HG02884 (cell line): ENCODE measurements around the gene ERC2.

Experiments used
- ATAC-seq: cut with Tn5 transposase; IDR thresholded peaks from one replicate; pipeline ENCODE4 v1.9.1; 2021; ENCODE audit warnings: mild to moderate bottlenecking, moderate library complexity; ENCODE audit not compliant: unreplicated experiment

Gene ERC2

DNA sequence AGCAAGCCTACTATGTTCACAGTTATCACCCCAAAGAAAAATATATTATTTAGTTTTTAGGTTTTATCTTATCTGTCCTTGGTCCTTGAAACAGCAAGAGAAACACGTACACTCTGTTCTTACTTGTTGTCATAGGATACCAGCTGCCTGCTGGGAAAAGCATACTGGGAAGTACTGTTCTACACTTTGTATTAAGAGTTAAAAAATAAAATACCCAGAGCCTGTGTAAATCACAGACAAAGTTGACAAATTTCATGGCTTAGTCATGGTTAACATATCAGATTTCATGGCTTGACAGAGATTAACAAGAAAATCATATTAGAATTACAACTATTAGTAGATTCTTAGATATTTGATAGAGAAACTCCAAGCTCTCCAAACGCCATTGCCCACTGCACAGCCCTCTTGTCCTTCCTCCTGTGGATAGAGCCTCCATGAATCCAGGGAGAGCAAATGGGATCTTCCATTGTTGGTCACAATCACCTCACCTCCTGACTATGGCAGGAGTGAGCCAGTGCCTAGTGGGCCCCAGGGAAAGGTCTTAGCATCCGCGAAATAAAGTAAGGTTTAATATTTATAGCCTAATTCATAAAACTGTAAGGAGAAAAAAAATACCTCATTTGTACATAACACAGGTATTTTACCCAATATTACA, 853.1 kb downstream of the ERC2 start:
- no peak for ATAC-seq

DNA sequence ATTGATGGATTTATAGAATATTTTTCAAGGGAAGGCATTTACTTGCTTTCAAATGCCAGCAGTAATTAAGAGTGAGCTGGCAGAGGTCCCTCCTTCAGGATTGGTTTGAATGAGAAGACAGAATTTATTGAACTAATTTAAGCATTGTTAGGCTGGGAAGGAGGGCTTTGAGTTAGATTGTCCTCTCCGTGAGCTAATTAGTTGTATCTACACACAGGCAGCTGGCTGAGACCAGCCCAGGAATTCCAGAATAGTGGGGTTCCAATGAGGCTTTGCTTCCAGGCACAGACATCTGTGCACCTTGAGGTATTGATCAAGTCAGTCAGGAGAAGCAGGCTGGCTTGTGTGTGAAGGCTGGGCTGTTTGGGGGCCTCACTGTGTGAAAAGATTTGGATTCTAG, 857.1 kb downstream of the ERC2 start:
- no peak for ATAC-seq

DNA sequence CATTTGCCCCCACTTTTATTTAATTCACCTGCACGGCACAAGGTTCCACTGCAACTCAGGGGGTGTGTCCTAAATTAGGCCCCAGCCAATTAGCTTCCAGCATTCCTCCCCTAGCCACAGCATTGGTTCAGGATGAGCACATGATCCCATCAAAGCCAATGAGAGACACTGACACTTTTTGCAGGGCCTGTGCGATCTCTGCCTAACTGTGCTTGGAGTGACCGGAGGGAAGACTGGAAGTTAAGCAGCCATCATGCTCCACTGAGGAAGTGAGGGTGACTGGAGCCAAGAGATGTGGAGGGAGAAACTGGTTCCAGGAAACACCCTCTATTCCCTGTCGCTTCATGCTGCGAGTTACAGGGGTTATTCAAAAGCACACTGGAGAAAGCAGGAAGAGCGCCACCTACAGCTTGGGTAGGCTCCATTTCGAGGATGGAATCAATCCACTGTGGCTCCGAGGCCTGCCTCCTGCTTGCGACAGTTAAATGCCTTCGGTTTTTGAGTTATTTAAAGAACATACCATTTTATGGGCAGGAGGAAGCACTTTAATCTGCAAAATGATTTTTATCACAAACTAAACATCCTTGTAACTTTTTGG, 858.9 kb downstream of the ERC2 start:
- no peak for ATAC-seq

DNA sequence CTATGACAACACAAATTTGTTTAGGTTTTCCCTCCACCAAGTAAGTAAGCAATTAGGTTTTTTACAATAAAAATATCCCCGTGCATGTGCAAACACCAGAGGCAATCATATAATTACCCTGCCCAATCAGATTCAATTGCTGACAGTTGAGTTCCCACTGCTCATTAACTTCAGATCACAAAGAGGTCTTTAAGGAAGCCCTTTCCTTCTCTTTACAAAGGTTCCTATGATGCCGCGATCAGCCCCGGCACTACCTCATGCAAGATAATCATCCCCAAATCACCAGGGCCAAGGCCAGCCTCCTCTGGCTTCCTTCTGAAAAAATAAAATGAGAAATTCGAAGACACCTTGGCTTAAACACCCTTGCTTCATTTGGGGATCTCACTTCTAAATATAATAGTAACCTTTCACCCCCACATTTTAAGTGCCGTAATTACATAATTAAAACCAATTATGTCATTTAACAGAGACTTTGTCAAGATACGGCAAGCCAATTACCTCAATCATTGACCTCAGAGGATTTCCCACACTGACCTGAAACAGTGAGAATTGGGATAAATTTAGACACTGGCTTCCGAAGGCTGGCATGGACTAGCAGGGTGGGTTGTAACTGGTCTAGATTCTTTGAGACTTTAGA, 859.8 kb downstream of the ERC2 start:
- ATAC-seq: no peak

DNA sequence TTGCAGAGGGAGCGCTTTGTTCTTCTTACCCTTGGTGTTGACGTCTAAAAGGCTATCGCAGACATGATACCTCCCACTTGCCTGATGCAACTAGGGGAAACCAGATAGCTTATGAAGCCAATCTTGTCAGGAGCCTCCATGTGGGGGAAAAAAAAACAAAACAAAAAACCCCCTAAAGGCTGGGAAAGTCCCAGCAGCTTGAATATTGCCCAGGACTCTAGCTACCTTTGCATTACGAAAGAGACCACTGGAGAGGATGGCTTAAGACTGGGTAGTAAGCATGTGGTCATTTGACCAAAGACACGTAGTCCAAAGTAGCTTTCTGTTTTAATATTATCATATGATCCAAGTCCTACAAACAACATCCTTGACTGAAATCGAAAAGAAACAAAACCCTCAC, 860.4 kb downstream of the ERC2 start:
- peak; percentile 85 for ATAC-seq

DNA sequence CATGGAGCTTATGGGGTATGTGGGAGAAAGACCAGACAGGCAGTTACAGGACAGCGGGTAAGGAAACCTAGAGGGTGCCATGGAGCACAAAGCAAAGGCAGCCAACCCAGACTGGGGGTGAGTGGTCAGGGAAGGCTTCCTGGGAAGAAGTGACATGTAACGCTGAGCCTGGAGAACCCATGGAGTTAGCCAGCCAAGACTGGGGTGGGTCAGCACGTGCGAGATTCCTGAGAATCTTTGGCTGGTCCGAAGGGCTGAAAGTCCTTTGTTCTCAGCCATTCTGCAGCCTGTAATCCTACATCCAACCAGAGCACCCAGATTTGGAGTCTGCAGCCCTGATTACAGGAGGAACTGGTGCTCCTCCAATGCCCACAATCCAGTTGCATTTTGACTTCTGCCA, 861.1 kb downstream of the ERC2 start:
- ATAC-seq: no peak

DNA sequence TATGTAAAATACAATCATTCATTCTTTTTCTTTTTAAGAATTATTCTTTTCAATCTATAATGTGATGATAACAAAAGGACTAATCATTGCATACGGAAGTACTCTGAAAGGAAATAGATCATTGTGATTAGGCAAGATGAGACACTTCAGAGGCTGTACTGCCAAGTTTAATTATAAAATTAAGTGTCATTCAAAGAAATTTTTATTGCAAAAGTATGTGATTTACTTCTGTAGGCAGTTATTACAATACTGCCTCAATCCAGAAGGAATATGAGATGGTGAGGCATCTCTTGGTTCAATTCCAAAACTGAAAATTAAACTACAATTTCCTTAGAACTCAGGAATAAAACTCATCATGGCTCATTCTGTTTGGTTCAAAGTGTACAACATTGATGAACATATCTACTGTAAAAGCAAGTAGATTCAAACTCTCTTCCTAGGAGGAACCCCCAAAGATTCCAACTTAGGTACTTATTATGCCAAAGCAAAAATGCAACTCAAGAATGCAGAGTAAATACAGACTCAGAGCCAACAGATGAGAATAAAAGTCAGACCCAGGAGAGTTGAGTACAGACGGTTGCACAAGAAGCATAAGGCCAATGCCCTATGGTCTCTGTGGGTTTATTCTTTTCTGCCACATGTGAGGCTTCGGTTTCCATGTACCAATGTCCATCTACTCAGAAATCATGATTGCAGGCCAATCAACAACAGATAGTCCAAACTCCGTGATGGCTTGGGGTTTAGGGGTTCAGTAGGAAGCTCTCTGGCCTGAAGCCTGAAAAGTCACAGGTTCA, 862.6 kb downstream of the ERC2 start:
- no peak for ATAC-seq

DNA sequence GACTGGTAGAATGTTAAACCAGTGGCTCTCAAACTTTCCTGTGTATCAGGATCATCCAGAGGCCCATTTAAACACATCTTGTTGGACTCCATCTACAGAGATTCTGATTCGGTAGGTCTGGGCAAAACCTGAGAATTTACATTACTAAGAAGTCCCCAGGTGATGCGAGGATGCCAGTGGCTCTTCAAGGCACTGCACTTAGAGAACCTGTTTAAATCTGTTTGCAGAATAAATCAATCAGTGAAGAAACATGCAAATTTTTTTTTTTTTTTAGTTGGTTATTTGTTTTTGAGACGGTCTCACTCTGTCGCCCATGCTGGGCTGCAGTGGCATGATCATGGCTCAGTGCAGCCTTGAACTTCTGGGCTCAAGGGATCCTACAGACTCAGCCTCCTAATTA, 863.4 kb downstream of the ERC2 start:
- ATAC-seq: no peak

DNA sequence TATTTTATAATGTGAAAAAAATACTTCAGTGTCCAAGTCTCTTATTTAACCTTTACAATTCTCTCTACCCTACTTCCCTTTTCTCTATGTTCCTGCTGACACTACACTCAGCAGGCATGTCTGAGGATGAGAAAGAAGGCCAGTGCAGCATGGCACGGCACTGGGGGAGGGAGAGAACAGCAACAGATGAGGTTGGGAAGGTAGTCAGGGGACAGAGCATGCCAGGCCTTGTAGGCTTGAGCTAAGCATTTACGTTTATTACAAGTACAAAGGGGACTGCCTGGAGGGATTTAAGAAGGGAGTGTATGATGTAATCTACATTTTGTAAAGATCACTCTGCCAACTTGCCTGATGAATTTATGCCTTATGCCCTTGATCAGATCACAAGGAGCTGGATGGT, 863.9 kb downstream of the ERC2 start:
- ATAC-seq: no peak

DNA sequence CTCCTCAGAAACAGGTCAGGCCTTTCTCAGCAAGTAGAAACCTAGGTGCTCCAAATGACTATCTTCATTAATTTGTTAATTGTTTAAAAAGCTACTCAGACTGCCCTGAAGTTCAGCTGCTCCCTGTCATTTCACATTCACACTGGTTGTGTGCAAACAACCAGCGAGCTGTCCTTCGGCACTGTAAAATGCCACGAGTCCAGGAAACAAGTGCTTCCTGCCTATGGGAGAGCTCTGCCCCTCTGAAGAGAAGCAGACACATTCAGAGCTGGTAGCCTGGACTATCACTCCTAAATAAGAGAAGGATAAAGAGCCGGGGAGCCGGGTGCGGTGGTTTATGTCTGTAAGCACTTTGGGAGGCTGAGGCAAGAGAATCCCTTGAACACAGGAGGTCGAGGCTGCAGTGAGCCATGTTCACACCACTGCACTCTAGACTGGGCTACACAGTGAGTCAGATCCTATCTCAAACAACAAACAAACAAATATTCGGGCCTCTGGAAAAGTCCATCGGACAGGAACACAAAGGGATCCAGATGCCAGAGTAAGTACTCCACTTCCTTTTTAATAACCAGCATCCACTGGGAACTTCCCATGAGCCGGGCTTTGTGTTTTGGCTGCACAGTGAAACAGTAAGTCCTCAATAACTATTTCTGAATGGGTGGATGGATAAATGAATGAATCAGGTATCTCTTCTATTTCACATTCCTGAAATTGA, 866.7 kb downstream of the ERC2 start:
- ATAC-seq: no peak

DNA sequence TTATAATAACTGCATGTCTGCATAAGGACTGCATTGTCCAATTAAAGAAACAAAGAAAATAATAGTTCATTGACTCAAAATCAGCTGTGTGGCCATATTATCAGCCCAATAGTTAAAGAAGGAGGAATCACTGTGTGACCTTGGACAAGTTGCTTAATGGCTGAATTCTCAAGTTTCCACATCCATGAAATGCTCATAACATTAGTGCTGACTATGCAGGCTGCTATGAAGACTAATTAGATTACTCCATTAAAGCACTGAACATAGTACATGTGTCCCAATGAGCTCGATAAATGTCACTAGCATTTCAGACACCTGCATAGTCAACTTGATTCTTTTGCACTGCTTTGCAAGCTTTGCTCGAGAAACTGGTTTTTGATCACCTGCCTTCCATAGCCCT, 870.0 kb downstream of the ERC2 start:
- no peak for ATAC-seq

DNA sequence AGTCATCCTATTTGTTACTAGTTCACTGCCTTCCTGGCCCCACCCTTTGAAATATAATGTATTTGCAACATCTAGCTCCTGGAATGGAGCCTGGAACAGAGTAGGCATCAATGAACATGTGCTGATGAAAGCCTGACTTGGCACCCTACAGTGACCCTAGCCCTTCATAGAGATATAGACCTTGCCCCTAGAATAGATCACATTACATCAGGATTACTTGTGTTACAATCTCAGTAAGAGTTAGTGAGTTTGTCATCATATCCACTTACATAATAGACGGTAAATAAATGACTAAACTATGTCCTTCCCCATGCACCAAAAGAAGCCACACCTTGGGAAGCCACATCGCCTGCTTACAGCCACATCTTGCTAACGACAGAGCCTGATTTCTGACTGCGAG, 870.6 kb downstream of the ERC2 start:
- ATAC-seq: no peak

DNA sequence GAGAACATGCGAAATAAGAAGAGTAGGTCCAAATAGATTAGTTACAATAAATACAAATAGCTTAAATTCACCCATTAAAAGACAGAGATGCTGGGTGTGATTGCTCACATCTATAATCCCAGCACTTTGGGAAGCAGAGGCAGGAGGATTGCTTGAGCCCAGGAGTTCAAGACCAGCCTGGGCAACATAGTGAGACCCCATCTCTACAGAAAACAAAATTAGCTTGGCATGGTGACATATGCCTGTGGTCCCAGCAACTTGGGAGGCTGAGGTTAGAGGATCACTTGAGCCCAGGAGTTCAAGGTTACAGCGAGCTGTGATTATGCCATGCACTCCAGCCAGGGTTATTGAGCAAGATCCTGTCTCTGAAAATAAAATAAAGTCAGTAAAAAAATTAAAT, 872.1 kb downstream of the ERC2 start:
- no peak for ATAC-seq

DNA sequence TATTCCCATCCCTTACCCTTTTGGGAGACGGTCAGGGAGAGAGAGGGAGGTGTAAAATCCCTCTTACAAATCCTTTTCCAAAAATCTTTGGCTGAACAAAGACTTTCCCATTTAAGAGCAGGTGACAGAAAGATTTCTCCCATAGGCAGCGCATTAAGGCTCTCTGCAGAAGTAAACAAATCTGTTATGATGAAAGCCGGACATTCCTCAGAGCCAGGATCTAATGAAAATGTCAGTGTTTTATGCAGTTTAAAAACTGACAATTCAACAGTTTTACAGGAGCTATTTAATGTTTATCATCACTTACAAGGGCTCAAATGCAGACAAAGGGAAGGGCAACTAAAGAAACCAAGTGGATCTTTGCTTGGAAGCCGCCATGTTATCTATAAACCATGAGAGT, 872.8 kb downstream of the ERC2 start:
- no peak for ATAC-seq

DNA sequence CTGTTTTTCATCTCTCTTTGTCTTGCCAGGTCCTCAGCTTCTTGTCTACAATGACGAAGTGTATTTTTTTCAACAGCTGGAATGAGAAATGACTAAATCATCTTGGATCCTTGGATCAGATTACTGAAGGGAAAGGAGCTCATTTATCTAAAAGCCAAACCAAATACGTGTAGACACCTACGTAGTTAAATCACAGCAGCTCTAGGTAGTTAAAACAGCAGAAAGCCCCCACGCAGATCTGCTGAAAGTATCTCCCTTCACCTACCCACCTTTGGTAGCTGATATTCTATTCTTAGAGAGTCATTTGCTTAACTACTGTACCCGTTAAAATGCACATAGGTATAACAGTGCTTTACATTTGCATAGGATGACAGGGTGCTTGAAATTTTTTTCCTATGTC, 875.7 kb downstream of the ERC2 start:
- no peak for ATAC-seq

DNA sequence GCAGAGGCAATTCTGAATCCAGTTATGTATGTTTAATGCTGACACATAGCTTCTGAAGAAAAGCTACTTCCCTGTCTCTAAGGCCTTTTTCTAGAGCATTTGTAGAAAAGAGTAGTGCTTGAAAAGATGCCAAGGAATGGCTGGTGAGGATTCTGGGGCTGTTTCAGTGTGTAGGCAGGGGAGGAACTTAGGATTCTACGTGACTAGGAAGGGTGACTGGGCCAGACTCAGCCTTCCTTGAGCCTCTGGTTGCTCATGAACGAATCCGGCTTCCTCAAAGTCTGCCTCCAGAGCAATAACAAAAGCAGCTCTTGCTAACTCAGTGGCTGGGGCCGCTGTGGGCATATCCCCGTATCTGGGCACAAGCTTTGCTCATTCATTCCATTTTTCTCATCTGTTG, 876.4 kb downstream of the ERC2 start:
- ATAC-seq: no peak

DNA sequence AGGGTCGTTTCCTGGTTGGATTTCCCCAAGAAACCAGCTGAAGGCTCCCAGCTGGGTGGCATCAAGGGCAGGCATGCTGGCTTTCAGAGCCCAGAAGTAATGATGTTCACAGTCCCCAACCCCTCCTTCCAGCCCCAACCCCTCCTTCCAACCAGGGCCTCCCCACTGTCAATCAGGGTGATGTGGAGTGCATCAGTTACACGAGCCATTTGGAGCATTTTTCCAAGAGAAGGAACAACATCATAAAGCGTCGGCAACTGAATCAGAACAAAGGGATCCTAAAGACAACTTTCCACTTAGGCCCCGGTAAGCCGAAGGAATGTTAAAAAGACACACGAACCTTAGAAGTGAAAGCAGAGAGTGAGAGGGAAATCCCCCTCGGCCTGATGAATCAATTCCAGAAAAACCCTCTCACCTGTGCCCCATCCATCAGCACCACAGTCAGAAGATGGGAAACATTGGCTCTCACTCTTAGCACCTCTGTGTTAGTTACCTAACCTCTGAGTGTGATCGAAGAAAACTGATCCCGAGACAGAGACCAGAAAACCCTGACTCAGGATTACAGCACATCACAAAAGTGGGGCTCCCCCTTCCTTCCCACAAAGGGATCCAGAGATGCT, 880.0 kb downstream of the ERC2 start:
- ATAC-seq: peak; percentile 65

DNA sequence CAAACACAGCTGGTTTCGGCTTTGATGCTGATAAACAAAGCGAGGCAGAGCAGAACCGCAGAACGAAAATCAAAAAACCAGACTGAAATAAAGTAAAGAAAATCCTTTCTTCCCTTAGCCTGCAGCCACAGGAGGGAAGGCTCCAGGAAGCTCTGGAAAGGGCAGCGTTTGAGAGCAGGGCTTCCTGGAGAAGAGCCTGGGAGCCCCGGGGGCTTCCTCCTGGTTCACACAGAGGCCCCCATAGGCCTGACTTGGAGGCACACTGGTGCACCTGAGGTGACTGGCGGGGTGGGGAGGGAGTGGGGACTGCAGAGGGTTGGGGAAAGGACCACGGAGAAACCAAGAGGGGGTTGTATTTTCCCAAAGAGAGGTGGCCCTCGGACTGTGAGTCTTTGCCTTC, 882.4 kb downstream of the ERC2 start:
- no peak for ATAC-seq

DNA sequence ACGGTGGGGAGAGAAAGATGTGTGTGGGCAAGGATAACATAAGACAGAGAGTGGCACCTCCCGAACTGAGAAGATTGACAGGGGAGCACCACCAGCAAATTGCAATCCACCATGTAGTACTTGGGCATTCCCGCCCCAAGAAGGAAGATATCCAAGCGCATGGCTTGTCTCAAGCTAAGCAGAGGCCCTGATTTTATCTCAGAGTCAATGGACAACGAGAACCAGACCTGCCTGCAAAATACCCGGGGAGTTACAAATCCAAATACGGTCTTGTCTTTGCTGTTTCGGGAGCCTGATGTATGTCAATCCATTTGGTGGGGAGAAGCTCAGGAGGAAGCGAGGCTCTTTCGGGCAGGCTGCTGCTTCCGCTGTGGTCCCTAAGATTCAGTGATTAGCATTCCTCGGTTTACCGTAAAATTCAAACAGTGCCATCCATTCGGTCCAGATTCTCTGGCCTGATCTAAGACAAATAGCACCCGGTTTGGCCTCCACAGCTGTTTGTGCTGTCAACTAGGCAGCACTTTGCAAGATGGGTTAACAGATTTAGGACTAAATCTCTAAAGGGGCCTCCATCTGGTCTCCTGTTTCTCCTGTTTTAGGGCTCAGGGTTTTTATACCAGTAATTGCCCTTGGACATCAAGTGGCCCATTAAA, 883.4 kb downstream of the ERC2 start:
- no peak for ATAC-seq

DNA sequence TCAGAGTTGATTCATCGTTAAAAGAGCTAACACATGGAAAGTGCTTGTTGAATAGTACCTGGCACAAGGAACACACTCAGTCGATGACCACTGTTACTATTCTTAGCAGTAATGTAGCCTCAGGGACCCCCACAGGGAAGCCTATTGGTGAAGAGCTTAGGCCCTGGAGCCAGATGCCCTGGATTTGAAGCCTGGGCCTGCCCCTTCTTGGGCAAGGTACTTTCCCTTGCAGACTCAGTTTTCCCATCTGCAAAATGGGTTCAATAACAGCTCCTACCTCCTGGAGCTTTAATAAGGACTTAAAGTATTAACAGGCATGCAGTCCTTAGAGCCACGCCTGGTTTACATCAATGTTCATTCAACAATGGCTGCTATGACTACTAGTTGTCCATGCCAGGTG, 884.2 kb downstream of the ERC2 start:
- no peak for ATAC-seq
